ENCODE results near the gene TTYH2. TPM values are rescaled to one million over a fixed set of nuclear protein-coding genes. Genes with fewer than 3 reads are reported as not detected.

The TTYH2 gene
- total RNA-seq, 1 donor from 2014 or later = 1.2 TPM

DNA sequence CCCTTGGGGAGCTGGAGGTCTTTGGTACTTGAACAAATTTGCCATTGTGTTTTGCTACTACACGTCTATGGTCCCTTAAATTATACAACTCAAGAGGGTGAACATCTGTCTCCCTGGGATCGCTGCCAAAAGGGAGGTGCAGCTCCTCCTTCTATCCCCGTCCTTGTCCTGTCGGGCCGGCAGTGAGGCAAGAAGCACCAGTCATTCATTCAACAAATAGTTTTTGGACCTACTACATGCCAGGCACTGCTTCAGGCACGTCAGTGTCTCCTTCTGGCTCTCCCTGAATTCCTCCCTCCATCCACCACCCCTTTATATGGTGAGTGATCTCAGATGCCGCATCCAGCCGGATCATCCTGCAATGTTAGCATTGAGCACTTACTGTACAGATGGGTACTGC is 12.1 kb upstream of the TTYH2 start:
- no peak overlapping the region for H3K4me3 ChIP-seq (ENCODE audit: low read depth, low read length)
- no peak for DNase-seq (ENCODE audit: low read depth)
- TF ChIP-seq, protein P1, sequence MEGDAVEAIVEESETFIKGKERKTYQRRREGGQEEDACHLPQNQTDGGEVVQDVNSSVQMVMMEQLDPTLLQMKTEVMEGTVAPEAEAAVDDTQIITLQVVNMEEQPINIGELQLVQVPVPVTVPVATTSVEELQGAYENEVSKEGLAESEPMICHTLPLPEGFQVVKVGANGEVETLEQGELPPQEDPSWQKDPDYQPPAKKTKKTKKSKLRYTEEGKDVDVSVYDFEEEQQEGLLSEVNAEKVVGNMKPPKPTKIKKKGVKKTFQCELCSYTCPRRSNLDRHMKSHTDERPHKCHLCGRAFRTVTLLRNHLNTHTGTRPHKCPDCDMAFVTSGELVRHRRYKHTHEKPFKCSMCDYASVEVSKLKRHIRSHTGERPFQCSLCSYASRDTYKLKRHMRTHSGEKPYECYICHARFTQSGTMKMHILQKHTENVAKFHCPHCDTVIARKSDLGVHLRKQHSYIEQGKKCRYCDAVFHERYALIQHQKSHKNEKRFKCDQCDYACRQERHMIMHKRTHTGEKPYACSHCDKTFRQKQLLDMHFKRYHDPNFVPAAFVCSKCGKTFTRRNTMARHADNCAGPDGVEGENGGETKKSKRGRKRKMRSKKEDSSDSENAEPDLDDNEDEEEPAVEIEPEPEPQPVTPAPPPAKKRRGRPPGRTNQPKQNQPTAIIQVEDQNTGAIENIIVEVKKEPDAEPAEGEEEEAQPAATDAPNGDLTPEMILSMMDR (conservative IDR thresholded peaks at IDR 0.05; ENCODE audit: low read depth, low read length) = no peak

GRCh38 chr17:74201948-74202347 is 11.4 kb upstream of the TTYH2 start:
- TF ChIP-seq, protein P1 (conservative IDR thresholded peaks at IDR 0.05; ENCODE audit: low read depth, low read length) = no peak
- no peak for DNase-seq (ENCODE audit: low read depth)
- H3K4me3 ChIP-seq (ENCODE audit: low read depth, low read length) = no peak overlapping the region

- DNase-seq (ENCODE audit: low read depth) = no peak
- no peak overlapping the region for H3K4me3 ChIP-seq (ENCODE audit: low read depth, low read length)
- TF ChIP-seq, protein P1 (conservative IDR thresholded peaks at IDR 0.05; ENCODE audit: low read depth, low read length) = no peak
These were observed 10.4 kb upstream of the TTYH2 start for GRCh38 chr17:74202938-74203337.

GRCh38 chr17:74203439-74204240 is 9.7 kb upstream of the TTYH2 start, which contains the start of gene RPL38:
Gene RPL38, plus strand, starts transcription at chr17:74203678. Its CDS starts 278 bp downstream, at chr17:74203956.
- peak; percentile 83 for DNase-seq (ENCODE audit: low read depth)
- H3K4me3 ChIP-seq (ENCODE audit: low read depth, low read length) = peak within 1 kb of the TSS; percentile 99
- TF ChIP-seq, protein P1 (conservative IDR thresholded peaks at IDR 0.05; ENCODE audit: low read depth, low read length) = peak; percentile 97

- H3K4me3 ChIP-seq (ENCODE audit: low read depth, low read length) = peak overlapping the region; percentile 99
- TF ChIP-seq, protein P1 (conservative IDR thresholded peaks at IDR 0.05; ENCODE audit: low read depth, low read length) = no peak
- no peak for DNase-seq (ENCODE audit: low read depth)
These were observed 8.9 kb upstream of the TTYH2 start for GRCh38 chr17:74204474-74204873.

- TF ChIP-seq, protein P1 (conservative IDR thresholded peaks at IDR 0.05; ENCODE audit: low read depth, low read length) = no peak
- no peak for DNase-seq (ENCODE audit: low read depth)
- H3K4me3 ChIP-seq (ENCODE audit: low read depth, low read length) = peak overlapping the region; percentile 99
These were observed 8.1 kb upstream of the TTYH2 start for GRCh38 chr17:74205274-74205673.
